ENCODE results near the gene KCNC4.

KCNC4 gene

GRCh38 chr1:110211496-110212168 is 1.5 kb downstream of the KCNC4 start:
- no peak for DNase-seq (ENCODE audit: low read depth)

GRCh38 chr1:110212169-110213142 is 2.3 kb downstream of the KCNC4 start:
- DNase-seq (ENCODE audit: low read depth), result no peak

GRCh38 chr1:110213143-110213540 is 3.0 kb downstream of the KCNC4 start:
- no peak for DNase-seq (ENCODE audit: low read depth)

- no peak for DNase-seq (ENCODE audit: low read depth)
Measured at GRCh38 chr1:110214454-110215404, 4.6 kb downstream of the KCNC4 start.

GRCh38 chr1:110215621-110216515 is 5.8 kb downstream of the KCNC4 start:
- DNase-seq (ENCODE audit: low read depth), result no peak

GRCh38 chr1:110216844-110217444 is 6.8 kb downstream of the KCNC4 start:
- no peak for DNase-seq (ENCODE audit: low read depth)

- no peak for DNase-seq (ENCODE audit: low read depth)
Measured at GRCh38 chr1:110218137-110218536, 8.0 kb downstream of the KCNC4 start.

- no peak for DNase-seq (ENCODE audit: low read depth)
Measured at GRCh38 chr1:110218739-110219138, 8.6 kb downstream of the KCNC4 start.

- no peak for DNase-seq (ENCODE audit: low read depth)
Measured at GRCh38 chr1:110220324-110220723, 10.2 kb downstream of the KCNC4 start.

GRCh38 chr1:110221119-110221518 is 11.0 kb downstream of the KCNC4 start:
- no peak for DNase-seq (ENCODE audit: low read depth)

GRCh38 chr1:110223127-110223526 is 13.0 kb downstream of the KCNC4 start:
- DNase-seq (ENCODE audit: low read depth), result no peak

GRCh38 chr1:110223581-110223980 is 13.5 kb downstream of the KCNC4 start:
- DNase-seq (ENCODE audit: low read depth), result no peak

- no peak for DNase-seq (ENCODE audit: low read depth)
Measured at GRCh38 chr1:110224240-110224995, 14.3 kb downstream of the KCNC4 start.

- no peak for DNase-seq (ENCODE audit: low read depth)
Measured at GRCh38 chr1:110225212-110225611, 15.1 kb downstream of the KCNC4 start.

GRCh38 chr1:110225756-110226404 is 15.8 kb downstream of the KCNC4 start:
- no peak for DNase-seq (ENCODE audit: low read depth)

GRCh38 chr1:110227774-110228173 is 17.7 kb downstream of the KCNC4 start:
- DNase-seq (ENCODE audit: low read depth), result no peak

- no peak for DNase-seq (ENCODE audit: low read depth)
Measured at GRCh38 chr1:110228381-110228780, 18.3 kb downstream of the KCNC4 start.

- no peak for DNase-seq (ENCODE audit: low read depth)
Measured at GRCh38 chr1:110228869-110229268, 18.8 kb downstream of the KCNC4 start.

GRCh38 chr1:110229348-110230001 is 19.4 kb downstream of the KCNC4 start:
- DNase-seq (ENCODE audit: low read depth), result no peak
